Heart left ventricle (tissue), 13 donors: ENCODE results near the gene BAZ2B.

ENCODE experiments used
- CTCF ChIP-seq, 12 donors: fragments of 200-600 bp; sonication (generic) in 4 of 12; IDR thresholded peaks; one replicate each; pipeline versions ENCODE4 v1.5.0 to v1.8.0; 2018 to 2022; ENCODE audit warnings: antibody characterized with exemption in 12 of 12, mild to moderate bottlenecking in 5 of 12
- POLR2A ChIP-seq, 2 donors: fragments of 450-650 bp; IDR thresholded peaks; one replicate each; pipeline ENCODE4 v1.6.1; 2017; ENCODE audit warnings: antibody characterized with exemption in 2 of 2, mild to moderate bottlenecking in 2 of 2, moderate library complexity in 2 of 2
- donor health status: ischemic (EF 13 %, LVEDD 7.1; RV severe dilation, severe dysfunction).
- donor health status: DM: no; HTN: yes; CAD: no.
- donor health status: DM: no; HTN: no; CAD: no.
- donor health status: ischemic (EF 25% LVEDD 6.9; RV normal size, moderate dysfunction).
- donor health status: ischemic (EF 25% LVEDD 5.7; RV mildly dilated, moderate dysfunction).
- donor health status: ischemic (EF 35%, LVEDD 5.7; RV mildly dilated, moderate dysfunction).
- donor health status: nonischemic (EF 11% LVEDD 7.7; RV severe dilation, severe dysfunction).
- donor health status: DM: yes; HTN: yes; CAD: no.
- donor health status: PGD.
- donor health status: ischemic (EF 29% LVEDD 5.4; RV normal size, mild dysfunction).
- donor health status: nonischemic (EF 23%, LVEDD 6.1; RV moderate dilation, normal function).

GRCh38 chr2:159620796-159621195, 4.4 kb upstream of the BAZ2B start:
- TF ChIP-seq POLR2A (IDR thresholded peaks at IDR 0.05) (no peak), CTCF (IDR thresholded peaks at IDR 0.05) (no peak)
